H1 (cell line): ENCODE results near the gene SLC66A1. TPM values are rescaled to one million over a fixed set of nuclear protein-coding genes. Genes with fewer than 3 reads are reported as not detected.

ENCODE experiments used
- CTCF ChIA-PET: fragments of 300-600 bp; sonication (Branson Sonifier 250); formaldehyde crosslinking; loops from one replicate; lab custom pipeline; 2021; ENCODE audit not compliant: partially characterized antibody; lab: Charles Lee
- POLR2A ChIA-PET: fragments of 300-600 bp; sonication (Branson Sonifier 250); formaldehyde crosslinking; loops from one replicate; lab custom pipeline; 2021; ENCODE audit warnings: inconsistent platforms; ENCODE audit not compliant: partially characterized antibody; lab: Charles Lee
- DNase-seq, 2 experiments: peaks; one replicate each; pipeline versions ENCODE4 v3.0.0 to v3.0.0-alpha.2; 2010 to 2022; ENCODE audit warnings: low spot score in 2 of 2, low read depth in 1 of 2, mixed read lengths in 1 of 2
- FAIRE-seq: peaks from 2 replicates; lab custom pipeline; 2011; peaks lifted over from hg19 to GRCh38; lab: Jason Lieb, UNC
- H2AFZ ChIP-seq: 2 replicates; pipeline ENCODE4 v1.8.1; 2012; ENCODE audit warnings: low read length, inconsistent platforms
- H2AK5ac ChIP-seq: 2 replicates; pipeline ENCODE4 v1.6.1; 2013; ENCODE audit warnings: low read depth, low read length
- H2BK120ac ChIP-seq: replicated peaks from 2 replicates; pipeline ENCODE3; 2013; ENCODE audit warnings: low read depth, low read length, inconsistent platforms
- H2BK12ac ChIP-seq: 2 replicates; pipeline ENCODE4 v1.6.1; 2013; ENCODE audit warnings: low read depth, low read length
- H2BK15ac ChIP-seq: 2 replicates; pipeline ENCODE4 v1.6.1; 2013; ENCODE audit warnings: low read length
- H2BK20ac ChIP-seq: 2 replicates; pipeline ENCODE4 v1.6.1; 2013; ENCODE audit warnings: low read length
- H2BK5ac ChIP-seq: 2 replicates; pipeline ENCODE4 v1.6.1; 2013; ENCODE audit warnings: low read depth, low read length
- H3K14ac ChIP-seq: 2 replicates; pipeline ENCODE4 v1.6.1; 2013; ENCODE audit warnings: inconsistent platforms; ENCODE audit not compliant: insufficient read length
- H3K18ac ChIP-seq: 2 replicates; pipeline ENCODE4 v1.6.1; 2013; ENCODE audit warnings: low read length; ENCODE audit errors: extremely low read depth
- H3K23ac ChIP-seq: 2 replicates; pipeline ENCODE4 v1.6.1; 2013; ENCODE audit warnings: inconsistent platforms; ENCODE audit not compliant: insufficient read length
- H3K23me2 ChIP-seq: 2 replicates; pipeline ENCODE4 v1.6.1; 2013; ENCODE audit warnings: low read depth, low read length
- H3K27ac ChIP-seq: 2 replicates; pipeline ENCODE4 v1.6.1; 2011; ENCODE audit warnings: low read depth, low read length, inconsistent platforms
- H3K27me3 ChIP-seq, 4 experiments: replicated peaks in 1 of 4; 1 replicate in 1 of 4; 2 replicates in 3 of 4; pipeline versions ENCODE4 v1.6.1 to v1.8.1; 2011 to 2013; ENCODE audit warnings: low read length in 3 of 4, mild to moderate bottlenecking in 3 of 4, inconsistent platforms in 2 of 4, mixed read lengths in 2 of 4, moderate library complexity in 1 of 4; ENCODE audit not compliant: control insufficient read depth in 3 of 4, insufficient read depth in 3 of 4; ENCODE audit errors: extremely low read depth in 1 of 4
- H3K36me3 ChIP-seq, 4 experiments: 2 replicates each; pipeline versions ENCODE4 v1.6.1 to v1.8.1; 2011 to 2013; ENCODE audit warnings: mild to moderate bottlenecking in 4 of 4, low read length in 3 of 4, moderate library complexity in 2 of 4, control low read depth in 1 of 4, inconsistent platforms in 1 of 4; ENCODE audit not compliant: insufficient read depth in 4 of 4, control insufficient read depth in 2 of 4
- H3K4ac ChIP-seq: replicated peaks from 2 replicates; pipeline ENCODE3; 2013; ENCODE audit warnings: low read length, low read depth, mixed read lengths, inconsistent platforms; ENCODE audit not compliant: insufficient read length
- H3K4me1 ChIP-seq, 4 experiments: replicated peaks in 1 of 4; 1 replicate in 1 of 4; 2 replicates in 3 of 4; pipeline versions ENCODE4 v1.6.1 to v1.8.1; 2011 to 2013; ENCODE audit warnings: low read length in 3 of 4, inconsistent platforms in 2 of 4, mixed read lengths in 1 of 4; ENCODE audit not compliant: insufficient read depth in 4 of 4, control insufficient read depth in 3 of 4
- H3K4me2 ChIP-seq, 2 experiments: 2 replicates each; pipeline versions ENCODE4 v1.6.1 to v1.8.1; 2011 to 2013; ENCODE audit warnings: low read depth in 2 of 2, low read length in 2 of 2, control low read depth in 1 of 2, inconsistent platforms in 1 of 2, mild to moderate bottlenecking in 1 of 2; ENCODE audit not compliant: insufficient read depth in 1 of 2
- H3K4me3 ChIP-seq, 4 experiments: fragments of 200-600, 300-600 bp in 1 of 4; sonication (generic), shearing (Covaris generic), sonication (Bioruptor Twin) in 1 of 4; 2 replicates each; pipeline versions ENCODE4 v1.5.1 to v1.8.1; 2011 to 2016; ENCODE audit warnings: low read length in 4 of 4, low read depth in 3 of 4, control low read depth in 2 of 4, inconsistent platforms in 2 of 4, mild to moderate bottlenecking in 2 of 4, mixed read lengths in 1 of 4, moderate library complexity in 1 of 4; ENCODE audit not compliant: insufficient read depth in 2 of 4; ENCODE audit errors: extremely low read depth in 1 of 4
- H3K56ac ChIP-seq: replicated peaks from 2 replicates; pipeline ENCODE3; 2013; ENCODE audit warnings: low read depth, mild to moderate bottlenecking, mixed read lengths, low read length, inconsistent platforms; ENCODE audit not compliant: insufficient read length
- H3K79me1 ChIP-seq: 2 replicates; pipeline ENCODE4 v1.6.1; 2013; ENCODE audit warnings: low read depth, low read length, control low read depth
- H3K79me2 ChIP-seq, 2 experiments: 2 replicates each; pipeline versions ENCODE4 v1.6.1 to v1.8.1; 2012 to 2013; ENCODE audit warnings: low read length in 2 of 2, mild to moderate bottlenecking in 2 of 2, inconsistent platforms in 1 of 2; ENCODE audit not compliant: insufficient read depth in 2 of 2, control insufficient read depth in 1 of 2
- H3K9ac ChIP-seq, 4 experiments: replicated peaks in 1 of 4; 1 replicate in 1 of 4; 2 replicates in 3 of 4; pipeline versions ENCODE4 v1.6.1 to v1.8.1; 2011 to 2013; ENCODE audit warnings: low read depth in 3 of 4, low read length in 3 of 4, control low read depth in 2 of 4, mild to moderate bottlenecking in 2 of 4, moderate library complexity in 2 of 4, inconsistent platforms in 1 of 4; ENCODE audit errors: extremely low read depth in 1 of 4
- H3K9me3 ChIP-seq, 2 experiments: 2 replicates each; pipeline versions ENCODE4 v1.6.1 to v1.8.1; 2012 to 2013; ENCODE audit warnings: mild to moderate bottlenecking in 2 of 2, moderate library complexity in 2 of 2, control low read depth in 1 of 2, inconsistent platforms in 1 of 2, low read depth in 1 of 2, low read length in 1 of 2, mixed read lengths in 1 of 2; ENCODE audit not compliant: insufficient read depth in 2 of 2
- H4K20me1 ChIP-seq, 2 experiments: replicated peaks in 1 of 2; 2 replicates each; pipeline versions ENCODE3 to v1.8.1; 2011 to 2013; ENCODE audit warnings: inconsistent platforms in 2 of 2, low read length in 2 of 2, mild to moderate bottlenecking in 1 of 2; ENCODE audit not compliant: insufficient read depth in 2 of 2, control insufficient read depth in 1 of 2
- H4K5ac ChIP-seq: 2 replicates; pipeline ENCODE4 v1.6.1; 2013; ENCODE audit warnings: low read length, low read depth, mixed read lengths, inconsistent platforms; ENCODE audit not compliant: insufficient read length
- H4K8ac ChIP-seq: 2 replicates; pipeline ENCODE4 v1.8.0; 2013; ENCODE audit warnings: mild to moderate bottlenecking, moderate library complexity, low read length, inconsistent platforms; ENCODE audit not compliant: insufficient read depth; ENCODE audit errors: extremely low read depth
- H4K91ac ChIP-seq: replicated peaks from 2 replicates; pipeline ENCODE3; 2013; ENCODE audit warnings: low read length, mixed read lengths, inconsistent platforms; ENCODE audit not compliant: insufficient read length
- BRCA1 ChIP-seq: IDR thresholded peaks from 2 replicates; pipeline ENCODE4 v1.6.1; 2012; ENCODE audit warnings: low read depth, low read length, improper control_type of control experiment
- CHD2 ChIP-seq: IDR thresholded peaks from 2 replicates; pipeline ENCODE4 v1.6.1; 2012; ENCODE audit warnings: low read length, improper control_type of control experiment
- CREB1 ChIP-seq: IDR thresholded peaks from 2 replicates; pipeline ENCODE4 v1.6.1; 2012; ENCODE audit warnings: inconsistent platforms
- POLR2AphosphoS5 ChIP-seq: IDR thresholded peaks from 2 replicates; pipeline ENCODE4 v1.6.1; 2011; ENCODE audit warnings: low read depth, low read length
- YY1 ChIP-seq: IDR thresholded peaks from 2 replicates; pipeline ENCODE4 v1.6.1; 2011; ENCODE audit warnings: low read depth, mild to moderate bottlenecking, low read length
- WGBS, 2 experiments: shearing (Covaris generic) in 1 of 2; methylation state at CpG; one replicate each; pipeline versions ENCODE4 v1.1.6 to v1.1.7; 2013 to 2015; ENCODE audit warnings: low lambda C conversion rate in 2 of 2, mixed read lengths in 2 of 2, inconsistent platforms in 1 of 2, low coverage in 1 of 2, missing lambda C conversion rate in 1 of 2; ENCODE audit not compliant: insufficient replicate concordance in 2 of 2, insufficient coverage in 1 of 2, insufficient read length in 1 of 2; ENCODE audit errors: extremely low coverage in 1 of 2, missing lambda C conversion rate in 1 of 2; 5-methylcytosine and 5-hydroxymethylcytosine counted together
- polyA plus RNA-seq, 7 experiments: library from polyadenylated mRNA; depleted of rRNA in 3 of 7; stranded (reverse) in 5 of 7; unstranded in 2 of 7; fragments of >200 nt in 5 of 7; fragments of 200-250 nt in 2 of 7; gene quantifications; 1 replicate in 5 of 7; 2 replicates in 1 of 7; 4 replicates in 1 of 7; pipeline versions ENCODE4 v1.2.1 to v1.2.3, GENCODE V29; 2011 to 2013; ENCODE audit warnings: missing spikeins in 2 of 7, mixed read lengths in 2 of 7
- total RNA-seq: library from RNA; stranded (reverse); fragmentation: NEBNext Ultra II Directional; extraction: Animal tissue kit (Norgen Biotek cat#: 25700); gene quantifications from 2 replicates; pipeline ENCODE4 v1.2.1, GENCODE V29; 2021
- TF ChIP-seq, protein P1 (sequence below): IDR thresholded peaks from 2 replicates; pipeline ENCODE4 v1.6.1; 2012; ENCODE audit warnings: low read length, inconsistent platforms
- TF ChIP-seq, protein P2 (sequence below): IDR thresholded peaks from 2 replicates; pipeline ENCODE4 v1.6.1; 2012; ENCODE audit warnings: inconsistent platforms

Gene SLC66A1
- total and polyA plus RNA-seq, 2 of the 8 experiments (the other 6 are each of a cell fraction or from before 2014, with no cell fraction given): 16.8 to 27.9 TPM

DNA sequence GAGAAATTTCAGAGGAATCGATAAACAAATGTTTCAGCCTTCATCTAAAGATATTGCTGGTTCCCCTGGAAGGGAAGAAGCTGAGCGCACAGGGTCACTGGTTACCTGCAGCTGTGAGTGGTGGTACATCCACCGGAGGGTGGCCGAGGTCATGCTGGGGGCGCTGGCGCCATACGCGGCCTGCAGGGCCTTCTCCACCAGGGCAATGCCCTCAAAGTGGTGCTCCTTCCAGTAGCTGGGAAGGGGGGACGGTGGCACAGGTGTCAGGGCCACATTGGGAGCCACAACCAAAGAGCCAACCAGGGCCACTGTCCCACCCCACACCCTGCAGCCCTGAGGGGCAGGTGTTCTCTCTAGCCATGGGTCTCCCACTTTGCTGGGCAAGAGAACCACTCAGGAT lies 28.2 kb upstream of the SLC66A1 start:
- H2AK5ac ChIP-seq: no peak overlapping the region
- peaks cover 2% of the 10 kb centered on the region for H3K23me2 ChIP-seq
- H4K20me1 ChIP-seq: no peaks in the 10 kb centered on the region
- H2BK20ac ChIP-seq: no peak overlapping the region
- no peak overlapping the region for H2BK5ac ChIP-seq
- no peak overlapping the region for H3K56ac ChIP-seq
- no peak overlapping the region for H3K4me2 ChIP-seq
- H4K5ac ChIP-seq: no peak overlapping the region
- POLR2A ChIA-PET: interaction anchor here (0.7 to 1.1 kb wide), 2 partner anchors 19 to 33 kb away, joined by 4 to 6 read pairs; partner anchors contain the start of gene EMC1
- H4K91ac ChIP-seq: no peak overlapping the region
- no peak for DNase-seq
- CTCF ChIA-PET: interaction anchor here (0.6 to 1.8 kb wide), 4 partner anchors 14 to 377 kb away, joined by 3 to 4 read pairs (median 4); no protein-coding TSS in a partner anchor
- H3K36me3 ChIP-seq: no peaks in the 10 kb centered on the region
- H3K27ac ChIP-seq: no peak overlapping the region
- H3K9me3 ChIP-seq: no peaks in the 10 kb centered on the region
- H2BK12ac ChIP-seq: no peak overlapping the region
- peaks cover 8 to 14% (median 12%) of the 10 kb centered on the region in 4 experiments; a peak in 6 of 7 replicates for H3K27me3 ChIP-seq
- no peak overlapping the region for H3K9ac ChIP-seq
- H2AFZ ChIP-seq: no peak overlapping the region
- no peak for FAIRE-seq
- H3K23ac ChIP-seq: no peak overlapping the region
- H3K79me2 ChIP-seq: no peaks in the 10 kb centered on the region
- H3K14ac ChIP-seq: no peak overlapping the region
- TF ChIP-seq, protein P1, sequence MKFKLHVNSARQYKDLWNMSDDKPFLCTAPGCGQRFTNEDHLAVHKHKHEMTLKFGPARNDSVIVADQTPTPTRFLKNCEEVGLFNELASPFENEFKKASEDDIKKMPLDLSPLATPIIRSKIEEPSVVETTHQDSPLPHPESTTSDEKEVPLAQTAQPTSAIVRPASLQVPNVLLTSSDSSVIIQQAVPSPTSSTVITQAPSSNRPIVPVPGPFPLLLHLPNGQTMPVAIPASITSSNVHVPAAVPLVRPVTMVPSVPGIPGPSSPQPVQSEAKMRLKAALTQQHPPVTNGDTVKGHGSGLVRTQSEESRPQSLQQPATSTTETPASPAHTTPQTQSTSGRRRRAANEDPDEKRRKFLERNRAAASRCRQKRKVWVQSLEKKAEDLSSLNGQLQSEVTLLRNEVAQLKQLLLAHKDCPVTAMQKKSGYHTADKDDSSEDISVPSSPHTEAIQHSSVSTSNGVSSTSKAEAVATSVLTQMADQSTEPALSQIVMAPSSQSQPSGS: no peak
- TF ChIP-seq YY1 (no peak), POLR2AphosphoS5 (no peak), BRCA1 (no peak), CHD2 (no peak), CREB1 (no peak)
- TF ChIP-seq, protein P2, sequence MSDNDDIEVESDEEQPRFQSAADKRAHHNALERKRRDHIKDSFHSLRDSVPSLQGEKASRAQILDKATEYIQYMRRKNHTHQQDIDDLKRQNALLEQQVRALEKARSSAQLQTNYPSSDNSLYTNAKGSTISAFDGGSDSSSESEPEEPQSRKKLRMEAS: no peak
- no peaks in the 10 kb centered on the region for H3K4me1 ChIP-seq
- no peak overlapping the region for H3K4ac ChIP-seq
- no peak overlapping the region; the same call in 1 of the 2 replicates for H4K8ac ChIP-seq
- no peak overlapping the region for H2BK120ac ChIP-seq
- WGBS, 2 experiments: 92% methylated on average over 9 of the region's 9 CpGs; no CpG with 5 or more reads in 1 of the 2 experiments
- H3K79me1 ChIP-seq: no peaks in the 10 kb centered on the region
- no peak overlapping the region for H3K18ac ChIP-seq
- no peak overlapping the region for H3K4me3 ChIP-seq
- no peak overlapping the region for H2BK15ac ChIP-seq
